ENCODE measurements around the gene GALNT2.

GALNT2 gene

DNA sequence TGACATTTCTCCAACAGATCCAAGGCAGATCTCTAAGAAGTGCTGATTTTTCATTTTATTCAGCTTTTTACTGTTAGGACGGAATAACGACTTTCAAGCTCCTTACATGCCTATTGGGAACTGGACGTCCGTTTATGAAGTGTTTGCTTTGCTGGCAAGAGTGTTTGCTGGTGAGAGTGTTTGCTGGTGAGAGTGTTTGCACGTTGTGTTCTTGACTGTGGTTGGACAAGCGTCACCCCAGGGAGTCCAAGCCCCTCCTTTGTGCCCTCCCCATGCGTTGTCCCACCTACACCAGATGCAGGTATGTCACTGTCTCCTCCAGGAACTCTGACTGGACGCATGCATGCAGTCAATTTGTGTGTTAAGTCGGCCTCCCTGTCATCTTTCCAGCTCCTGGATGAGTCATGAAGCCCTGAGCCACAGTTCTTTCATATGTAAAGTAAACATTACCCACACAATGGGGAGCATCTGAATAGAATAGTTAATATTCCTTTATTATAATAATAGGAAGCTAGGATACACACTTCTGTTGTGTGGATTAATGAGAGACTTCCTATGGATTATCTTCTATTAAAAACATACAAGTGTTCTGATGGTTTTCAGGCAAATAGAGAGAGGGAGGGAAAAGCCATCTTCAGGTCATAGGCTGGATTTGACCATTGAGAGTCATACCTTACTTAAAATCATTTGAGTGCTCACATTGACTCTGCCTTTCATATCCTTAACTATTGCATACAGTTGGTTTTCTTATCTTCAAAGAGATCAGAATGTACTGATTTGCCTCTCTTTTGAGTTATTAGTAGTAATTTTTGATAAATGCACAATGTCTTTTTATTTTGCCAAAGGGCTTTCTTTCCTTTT is 119.2 kb downstream of the GALNT2 start:
- DNase-seq (ENCODE audit: low read depth, low spot score): peak; percentile 70

DNA sequence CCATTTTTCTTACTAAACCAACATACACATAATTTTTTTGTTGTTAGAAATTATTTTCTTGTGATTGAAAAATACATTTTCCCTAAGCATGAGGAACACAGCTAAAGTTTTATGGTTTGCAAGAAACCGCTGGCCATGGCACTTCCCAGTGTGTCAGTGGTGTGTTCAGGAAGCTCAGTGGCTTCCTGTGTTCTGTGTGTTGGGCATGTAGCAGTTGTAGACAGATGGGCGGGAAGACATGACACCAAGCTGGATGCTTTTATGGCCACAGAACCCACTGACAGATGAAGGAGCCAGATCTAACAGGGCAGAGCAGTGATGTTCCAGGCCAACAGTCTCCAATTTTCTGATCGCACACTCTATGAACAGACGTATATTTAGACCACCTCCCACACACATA is 119.8 kb downstream of the GALNT2 start:
- no peak for DNase-seq (ENCODE audit: low read depth, low spot score)

DNA sequence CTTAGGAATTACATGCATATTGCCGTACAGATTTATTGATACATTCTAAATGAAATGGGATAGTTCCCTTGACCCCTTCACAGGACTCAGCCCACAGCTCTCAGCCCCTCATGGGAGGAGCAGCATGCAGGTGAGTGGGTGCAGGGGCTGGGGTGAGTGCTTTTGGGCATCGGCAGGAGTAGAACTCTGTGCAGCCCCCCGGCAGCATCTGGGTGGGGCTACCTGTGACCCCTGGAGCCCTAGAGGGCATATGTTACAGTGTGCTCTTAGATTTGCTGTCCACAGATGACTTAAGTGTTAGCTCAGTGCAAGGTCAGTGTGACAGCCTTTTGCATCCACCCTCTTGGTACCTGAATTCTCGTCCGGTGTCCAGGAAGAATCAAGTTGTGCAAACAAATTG is 120.3 kb downstream of the GALNT2 start:
- DNase-seq (ENCODE audit: low read depth, low spot score): no peak

DNA sequence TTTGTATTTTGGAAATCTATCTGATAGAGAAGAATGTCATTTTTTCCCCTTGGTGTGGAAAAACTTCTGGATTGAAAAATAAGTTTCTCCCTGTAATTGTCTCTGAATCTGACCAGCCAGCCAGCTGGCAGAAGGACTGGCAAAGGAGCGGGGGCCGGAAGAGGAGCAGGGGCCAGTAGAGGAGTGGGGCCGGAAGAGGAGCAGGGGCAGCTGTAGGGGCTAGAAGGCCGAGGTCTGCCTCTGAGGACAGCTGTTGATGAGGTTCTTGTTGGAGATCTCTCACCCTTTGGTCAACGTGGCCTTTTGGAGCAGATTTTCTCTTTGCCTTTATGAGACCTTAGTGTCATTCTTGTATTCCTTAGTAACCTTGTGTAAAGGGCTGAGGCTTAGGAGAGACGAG is 121.8 kb downstream of the GALNT2 start:
- DNase-seq (ENCODE audit: low read depth, low spot score): no peak

DNA sequence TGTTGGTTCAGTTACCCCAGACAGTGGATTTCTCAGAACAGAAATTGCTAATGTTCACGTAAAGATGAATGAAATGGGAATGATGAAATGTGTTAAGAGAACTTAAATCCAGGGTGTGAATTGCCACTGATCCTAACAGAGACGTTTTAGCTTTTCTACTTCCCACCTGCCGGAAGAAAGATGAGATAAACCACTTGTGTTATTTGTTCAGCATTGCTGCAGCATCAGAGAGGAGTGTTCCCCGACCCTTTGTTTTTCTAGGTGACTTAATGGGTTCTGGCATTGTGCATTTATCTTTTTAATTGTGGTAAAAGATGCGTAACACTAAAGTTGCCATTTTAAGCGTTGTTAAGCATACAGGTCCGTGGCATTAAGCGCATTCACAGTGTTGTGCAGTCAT is 122.3 kb downstream of the GALNT2 start:
- no peak for DNase-seq (ENCODE audit: low read depth, low spot score)

DNA sequence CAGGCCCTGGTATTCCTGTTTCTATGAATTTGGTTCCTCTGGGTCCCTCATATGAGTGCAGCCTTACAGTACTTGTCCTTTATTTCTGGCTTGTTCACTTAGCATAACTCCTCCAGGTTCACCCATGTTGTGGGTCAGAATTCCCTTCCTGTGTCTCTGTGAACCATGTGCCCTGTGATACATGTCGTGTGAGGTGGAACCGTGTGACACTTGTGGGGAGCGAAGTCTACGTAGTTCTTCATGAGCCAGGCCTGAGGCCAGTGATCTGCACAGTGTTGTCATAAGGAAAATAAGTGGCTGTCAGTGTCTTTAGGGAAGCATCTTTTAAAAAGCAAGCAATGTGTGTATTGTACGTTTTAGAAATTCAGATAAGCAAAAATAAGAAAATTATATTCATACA is 122.8 kb downstream of the GALNT2 start:
- DNase-seq (ENCODE audit: low read depth, low spot score): no peak

DNA sequence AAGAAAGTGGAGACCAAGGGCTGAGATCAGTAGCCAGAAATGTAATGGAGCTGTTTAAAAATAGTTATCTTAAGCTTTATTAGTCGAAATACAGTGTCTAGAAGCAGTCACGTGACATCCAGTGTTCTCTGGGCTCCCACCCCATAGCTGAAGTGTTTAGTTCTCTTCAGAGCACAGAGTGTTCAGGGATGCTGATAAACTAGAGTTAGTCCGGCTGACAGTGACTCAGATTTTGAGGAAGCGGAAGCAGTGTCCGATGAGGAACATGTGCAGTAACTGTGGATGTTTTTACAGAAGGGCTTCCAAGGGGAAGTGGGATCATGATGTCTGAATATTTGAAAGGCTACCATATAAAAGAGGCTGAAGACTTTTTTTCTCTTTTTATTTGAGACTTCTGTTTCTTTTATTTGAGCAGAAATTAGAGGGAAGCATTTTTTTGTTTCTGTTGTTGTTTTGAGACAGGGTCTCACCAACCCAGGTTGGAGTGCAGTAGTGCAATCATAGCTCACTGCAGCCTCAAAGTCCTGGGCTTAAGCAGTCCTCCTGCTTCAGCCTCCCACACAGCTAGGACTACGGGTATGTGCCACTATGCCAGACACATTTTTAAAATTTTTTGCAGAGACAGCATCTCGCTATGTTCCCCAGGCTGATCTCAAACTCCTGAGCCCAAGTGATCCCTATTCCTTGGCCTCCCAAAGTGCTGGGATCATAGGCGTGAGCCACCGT is 124.2 kb downstream of the GALNT2 start:
- DNase-seq (ENCODE audit: low read depth, low spot score): no peak

DNA sequence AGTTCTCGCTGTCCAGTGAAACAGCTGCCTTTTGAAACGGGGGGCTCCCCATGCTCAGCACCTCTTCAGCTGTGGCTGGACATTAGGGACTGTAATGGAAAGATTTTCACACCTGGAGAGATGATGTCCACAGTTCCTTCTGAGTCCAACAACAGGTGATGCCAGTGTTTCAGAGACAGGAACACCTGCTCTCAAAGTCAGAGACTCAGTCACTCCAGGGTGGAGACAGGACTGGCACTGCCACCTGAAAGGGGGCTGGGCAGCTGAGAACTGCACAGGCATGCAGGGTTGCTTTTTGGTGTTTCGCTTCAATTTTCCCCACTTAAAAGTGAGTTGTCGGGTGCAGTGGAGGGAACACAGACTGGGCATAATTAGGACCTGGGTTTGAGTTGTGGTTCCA is 124.8 kb downstream of the GALNT2 start:
- no peak for DNase-seq (ENCODE audit: low read depth, low spot score)

DNA sequence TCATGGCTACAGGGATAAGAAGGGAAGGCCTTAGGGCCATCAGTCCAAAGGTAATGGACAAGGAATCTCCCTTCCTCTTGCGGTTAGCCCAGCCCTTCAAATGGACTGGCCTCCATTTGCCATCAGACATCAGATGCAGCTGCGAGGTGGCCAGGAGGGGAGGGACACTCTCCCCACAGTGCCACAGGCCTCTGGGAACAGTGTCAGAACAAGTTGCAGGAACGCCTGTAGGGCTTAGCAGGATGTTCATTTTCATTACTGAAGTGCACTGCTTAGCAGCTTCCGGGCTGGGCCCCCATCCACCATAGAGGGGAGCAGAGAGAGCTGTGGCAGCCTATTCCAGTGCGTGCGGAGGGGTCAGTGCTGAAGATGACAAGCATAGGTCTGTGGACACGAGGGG is 127.5 kb downstream of the GALNT2 start:
- DNase-seq (ENCODE audit: low read depth, low spot score): no peak

DNA sequence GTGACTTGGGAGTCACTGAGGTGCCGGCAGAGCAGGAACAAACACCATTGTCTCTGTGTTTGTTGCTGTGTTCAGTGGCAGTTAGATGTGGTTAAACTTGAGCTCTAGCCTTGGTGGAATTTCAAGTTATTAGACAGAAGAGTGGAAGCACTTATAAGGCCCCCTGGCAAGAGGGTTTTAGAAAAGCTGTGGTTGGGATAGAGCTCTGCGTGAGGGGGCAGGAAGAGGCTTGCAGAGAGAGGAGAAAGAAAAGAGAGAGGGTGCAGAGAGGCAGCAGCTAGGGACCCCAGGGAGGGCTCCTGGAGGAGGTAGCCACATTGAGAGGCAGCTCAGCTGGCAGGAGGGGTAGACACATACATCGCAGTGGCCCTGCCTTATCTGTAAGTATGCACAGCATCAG is 128.2 kb downstream of the GALNT2 start:
- DNase-seq (ENCODE audit: low read depth, low spot score): no peak

DNA sequence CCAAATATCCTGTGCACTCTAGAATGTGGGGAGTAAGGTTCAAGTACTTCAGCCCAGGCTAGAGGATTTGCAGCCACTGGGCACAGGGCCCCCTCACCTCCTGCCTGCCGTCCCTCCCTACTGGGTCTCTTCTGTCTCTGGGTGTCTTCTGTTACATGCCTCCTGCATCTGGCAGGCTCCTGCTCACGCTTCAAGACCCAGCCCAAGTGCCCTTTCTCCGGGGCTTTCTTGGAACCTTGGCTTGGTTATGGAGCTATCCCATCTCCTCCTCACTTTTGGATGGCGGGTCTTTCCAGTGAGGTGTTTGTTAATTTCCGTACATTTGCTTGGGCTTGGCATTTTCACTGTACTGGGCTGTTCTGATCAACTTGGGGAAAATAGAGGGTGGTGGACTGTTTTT is 129.0 kb downstream of the GALNT2 start:
- no peak for DNase-seq (ENCODE audit: low read depth, low spot score)

DNA sequence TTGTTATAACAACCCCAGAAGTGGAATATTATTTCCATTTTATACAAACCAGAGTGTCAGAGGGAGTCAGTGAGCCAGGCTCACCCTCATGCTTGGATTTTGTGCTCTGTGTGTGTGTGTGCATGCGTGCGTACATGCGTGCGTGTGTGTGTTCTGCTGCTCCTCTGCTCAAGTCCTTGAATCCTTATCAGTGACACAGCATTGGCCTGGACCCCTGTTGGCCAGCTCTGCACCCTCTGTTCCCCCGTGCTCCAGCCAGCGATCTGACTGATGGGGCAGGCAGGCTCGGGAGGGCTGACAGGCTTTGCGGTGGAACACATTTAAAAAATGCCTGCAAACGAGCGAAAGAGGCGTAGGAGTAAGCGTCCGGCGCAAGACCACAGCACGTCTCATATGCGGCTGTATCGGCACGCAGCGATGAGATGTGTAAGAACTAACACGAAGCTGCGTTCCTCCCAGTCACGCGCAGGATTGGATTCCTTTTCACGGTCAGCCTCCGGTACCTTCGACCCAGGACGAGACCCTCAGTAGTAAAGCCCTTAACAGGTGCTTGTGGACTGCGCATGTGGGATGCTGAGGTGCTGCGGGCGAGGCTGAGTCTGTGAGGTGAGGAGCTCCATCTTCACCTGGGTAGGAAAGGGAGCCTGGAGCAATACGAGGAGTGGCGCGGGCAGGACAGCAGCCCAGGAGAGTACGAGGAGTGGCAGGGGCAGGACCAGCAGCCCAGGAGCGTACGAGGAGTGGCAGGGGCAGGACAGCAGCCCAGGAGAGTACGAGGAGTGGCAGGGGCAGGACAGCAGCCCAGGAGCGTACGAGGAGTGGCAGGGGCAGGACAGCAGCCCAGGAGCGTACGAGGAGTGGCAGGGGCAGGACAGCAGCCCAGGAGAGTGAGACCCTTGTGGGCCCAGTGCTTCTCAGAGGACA is 130.9 kb downstream of the GALNT2 start:
- DNase-seq (ENCODE audit: low read depth, low spot score): no peak

DNA sequence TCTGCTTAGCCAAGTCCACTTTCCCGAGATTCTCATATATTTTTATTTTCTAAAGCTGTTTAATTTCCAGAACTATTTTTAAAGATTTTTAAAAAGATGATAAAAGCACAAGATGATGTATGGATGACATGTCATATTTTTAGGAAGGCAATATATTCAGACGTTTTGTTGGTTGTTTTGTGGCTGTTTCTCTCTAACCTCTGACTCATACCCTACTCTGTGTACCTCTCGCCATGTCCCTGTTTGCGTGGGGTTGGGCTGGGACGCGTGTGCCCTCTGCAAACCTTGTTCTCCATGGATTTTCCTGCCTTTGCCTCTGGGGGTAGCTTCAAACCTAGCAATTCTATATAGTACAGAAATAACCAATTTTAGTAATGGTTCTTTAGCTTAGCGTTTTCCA is 132.0 kb downstream of the GALNT2 start:
- no peak for DNase-seq (ENCODE audit: low read depth, low spot score)

DNA sequence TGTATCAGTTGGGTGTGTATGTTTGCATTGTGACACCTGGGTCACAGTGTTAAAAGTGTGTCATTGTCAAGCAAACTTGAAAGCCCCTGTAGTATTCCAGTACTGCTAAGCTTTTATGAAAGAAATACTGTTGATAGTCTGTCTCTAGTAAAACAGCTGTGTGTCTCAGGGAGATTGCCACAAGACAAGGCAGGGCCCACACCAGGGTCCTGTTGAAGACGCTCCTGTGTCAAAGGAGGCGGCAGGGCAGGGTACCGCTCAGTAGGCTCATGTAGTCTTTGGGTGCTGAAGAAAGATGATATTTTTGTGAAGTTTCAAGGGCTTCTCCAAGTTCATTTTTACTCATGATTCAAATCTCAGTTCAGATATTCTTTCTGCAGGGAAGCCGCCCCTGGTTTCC is 132.5 kb downstream of the GALNT2 start:
- DNase-seq (ENCODE audit: low read depth, low spot score): no peak

DNA sequence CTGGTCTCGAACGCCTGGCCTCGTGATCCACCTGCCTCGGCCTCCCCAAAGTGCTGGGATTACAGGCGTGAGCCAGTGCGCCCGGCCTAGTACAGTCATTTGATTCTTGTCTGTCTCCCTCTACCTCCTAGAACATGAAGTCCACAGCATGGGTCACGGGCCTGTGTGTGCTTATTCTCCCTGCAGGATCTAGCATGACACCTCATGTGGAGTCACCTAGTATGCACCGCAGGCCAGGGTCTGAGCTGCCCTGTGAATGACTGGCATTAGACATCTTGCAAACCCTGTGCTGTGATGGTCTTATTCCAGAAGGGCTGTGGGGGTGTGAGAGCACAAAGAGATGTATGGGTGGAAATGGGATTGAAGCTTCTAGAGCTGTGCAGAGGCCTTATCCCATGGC is 133.2 kb downstream of the GALNT2 start:
- no peak for DNase-seq (ENCODE audit: low read depth, low spot score)

DNA sequence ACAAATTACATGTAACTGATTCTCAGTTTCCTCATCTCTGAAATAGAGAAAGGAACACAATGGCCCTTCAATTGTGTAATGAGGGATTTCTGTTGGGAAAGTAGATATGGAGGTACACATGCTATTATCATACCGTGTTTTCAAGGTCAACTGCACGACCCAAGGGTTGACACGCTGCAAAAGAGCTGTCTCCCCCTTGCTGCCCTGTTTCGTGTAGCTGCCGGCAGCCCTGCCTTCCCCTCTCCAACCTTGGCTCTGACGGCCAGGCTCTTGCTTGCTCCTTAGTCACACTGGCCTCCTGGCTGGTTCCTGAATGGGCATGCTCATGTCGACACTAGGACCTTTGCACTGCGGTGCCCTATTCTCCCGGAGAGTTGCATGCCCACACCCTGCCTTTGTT is 134.4 kb downstream of the GALNT2 start:
- DNase-seq (ENCODE audit: low read depth, low spot score): no peak

DNA sequence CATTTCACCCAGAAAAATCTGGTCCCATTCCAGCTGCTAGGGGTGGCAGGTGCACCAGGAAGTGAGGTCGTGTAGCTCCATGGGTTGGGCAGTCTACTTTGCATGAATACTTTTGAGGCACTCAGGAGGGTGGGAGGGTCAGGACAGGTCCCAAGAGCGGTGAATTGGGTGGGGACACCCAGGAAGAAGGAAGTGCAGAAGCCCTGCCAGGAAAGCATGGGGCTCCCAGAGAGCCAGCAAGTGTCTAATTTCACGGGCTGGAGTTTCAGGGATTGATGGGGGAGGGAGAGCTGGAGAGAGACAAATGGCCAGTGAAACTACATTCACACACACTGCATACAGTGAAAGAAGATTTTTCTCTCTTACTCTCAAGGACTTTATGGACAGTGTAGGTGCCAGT is 137.8 kb downstream of the GALNT2 start:
- DNase-seq (ENCODE audit: low read depth, low spot score): no peak

DNA sequence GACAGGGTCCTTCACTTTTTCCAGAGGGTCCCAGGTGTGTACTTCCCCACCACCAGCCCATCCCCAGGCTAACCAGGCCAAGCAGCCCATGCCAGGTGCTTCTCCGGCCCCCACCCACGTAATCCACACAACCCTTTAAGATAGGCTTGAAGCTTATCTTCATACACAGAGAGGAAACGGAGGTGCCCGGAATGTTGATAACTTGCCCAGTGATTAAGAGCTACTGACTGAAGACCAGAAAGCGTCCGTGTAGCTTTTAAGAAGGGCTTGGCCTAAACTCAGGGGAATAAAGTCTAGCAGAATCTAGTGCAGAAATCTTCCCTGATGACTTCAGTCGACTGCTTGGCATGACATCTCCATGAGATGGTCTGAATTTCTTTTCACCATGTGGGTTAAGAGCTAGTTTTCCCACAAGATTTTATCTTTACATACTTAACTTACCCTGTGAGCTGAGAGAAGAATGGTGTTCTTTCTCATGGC is 138.7 kb downstream of the GALNT2 start:
- no peak for DNase-seq (ENCODE audit: low read depth, low spot score)

DNA sequence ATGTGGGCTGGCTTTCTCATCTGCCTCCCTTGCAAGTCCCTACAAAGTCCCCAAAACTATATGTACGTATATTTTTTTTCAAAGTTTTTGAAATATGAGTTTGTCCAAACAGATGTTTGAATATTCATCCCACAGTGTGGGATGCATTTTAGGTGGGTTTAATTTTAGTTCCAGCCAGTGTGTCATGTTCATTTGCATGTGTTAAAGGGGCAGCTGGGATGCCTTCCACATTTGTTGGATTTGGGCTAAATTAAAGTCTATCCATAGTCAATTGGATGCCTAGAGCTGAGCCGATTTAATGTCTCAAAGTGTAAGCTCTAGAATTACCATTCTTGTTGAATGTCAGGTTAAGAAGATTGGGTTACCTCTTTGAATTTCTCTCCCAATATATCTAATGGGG is 139.2 kb downstream of the GALNT2 start:
- DNase-seq (ENCODE audit: low read depth, low spot score): no peak

DNA sequence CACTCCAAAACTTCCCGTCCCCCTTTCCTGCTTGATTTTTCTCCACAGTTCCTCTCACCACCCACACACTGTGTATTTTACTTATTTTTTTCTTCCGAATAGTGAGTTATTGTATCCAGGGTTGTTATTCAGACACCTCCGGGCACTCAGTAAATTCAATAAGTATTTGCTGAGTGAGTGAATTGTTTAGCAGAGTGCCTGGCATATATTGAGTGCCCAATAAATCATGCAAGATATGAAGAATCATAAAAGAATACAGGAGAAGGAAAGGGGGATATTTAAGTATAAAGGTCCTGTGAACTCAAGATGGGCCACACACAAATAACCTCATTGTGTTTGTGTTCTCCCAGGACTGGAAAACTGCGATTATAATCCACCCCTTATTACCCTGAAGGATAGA is 139.9 kb downstream of the GALNT2 start:
- no peak for DNase-seq (ENCODE audit: low read depth, low spot score)

DNA sequence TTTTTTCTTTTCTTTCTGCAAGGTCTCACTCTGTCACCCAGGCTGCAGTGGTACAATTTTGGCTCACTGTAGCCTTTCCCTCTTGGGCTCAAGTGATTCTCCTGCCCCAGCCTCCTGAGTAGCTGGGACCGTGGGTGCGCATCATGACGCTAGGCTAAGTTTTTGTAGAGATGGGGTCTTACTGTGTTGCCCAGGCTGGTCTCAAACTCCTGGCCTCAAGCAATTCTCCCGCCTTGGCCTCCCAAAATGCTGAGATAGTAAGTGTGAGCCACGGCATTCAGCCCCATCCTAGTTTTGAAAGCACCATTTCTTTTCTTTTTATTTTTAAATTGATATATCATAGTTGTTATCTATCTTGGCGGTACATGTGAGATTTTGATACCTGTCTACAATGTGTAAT is 140.6 kb downstream of the GALNT2 start:
- no peak for DNase-seq (ENCODE audit: low read depth, low spot score)

DNA sequence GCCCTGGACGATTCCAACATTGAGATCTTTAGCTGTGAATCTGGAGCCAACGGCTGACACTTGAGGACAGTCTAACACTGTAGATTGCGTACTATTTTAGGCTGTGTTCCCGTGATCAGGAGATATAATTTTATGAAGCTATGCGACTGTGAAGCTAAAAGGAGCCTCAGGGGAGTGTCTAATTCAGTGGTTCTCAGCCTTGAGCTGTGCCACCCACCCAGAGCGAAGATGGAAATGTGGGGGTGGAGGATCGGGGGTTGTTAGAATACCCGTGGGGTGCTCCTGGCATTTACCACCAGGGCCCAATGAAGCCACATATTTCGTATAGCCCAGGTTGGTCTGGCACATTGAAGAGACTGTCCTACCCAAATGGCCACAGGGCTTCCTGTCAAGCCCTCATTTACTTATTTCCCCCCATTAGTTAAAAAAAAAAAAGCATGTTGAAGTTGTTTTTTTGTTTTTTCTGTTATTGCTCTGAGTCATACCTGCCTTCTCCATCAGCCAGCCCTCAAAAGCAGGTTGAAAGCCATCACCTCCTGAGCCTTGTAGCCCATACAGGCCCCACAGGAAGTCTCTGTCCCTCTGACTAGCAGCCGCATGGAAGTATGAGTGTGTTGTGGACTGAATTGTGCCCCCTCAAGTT is 141.7 kb downstream of the GALNT2 start:
- DNase-seq (ENCODE audit: low read depth, low spot score): no peak
